Measurements from ENCODE around the gene FSD1L.

DNA sequence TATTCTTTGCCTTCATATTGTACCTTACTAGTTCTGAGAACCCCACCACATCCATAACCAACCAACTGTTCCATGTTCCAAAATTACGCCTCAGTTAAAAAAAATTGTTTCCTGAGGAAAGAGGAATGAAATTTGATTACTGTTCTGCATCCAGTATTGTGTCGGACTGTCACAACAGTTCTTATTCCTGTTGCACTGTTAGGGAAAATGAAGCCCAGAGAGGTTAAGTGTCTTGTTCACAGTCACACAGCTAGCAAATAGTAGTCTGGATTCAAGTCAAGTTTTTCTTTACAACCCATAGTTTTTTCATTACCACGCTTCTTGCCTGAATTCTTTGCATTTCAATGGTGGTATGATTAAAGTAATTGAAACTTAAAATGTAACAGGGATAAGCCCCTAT, 4.4 kb downstream of the FSD1L start:
- TF ChIP-seq, protein P1, sequence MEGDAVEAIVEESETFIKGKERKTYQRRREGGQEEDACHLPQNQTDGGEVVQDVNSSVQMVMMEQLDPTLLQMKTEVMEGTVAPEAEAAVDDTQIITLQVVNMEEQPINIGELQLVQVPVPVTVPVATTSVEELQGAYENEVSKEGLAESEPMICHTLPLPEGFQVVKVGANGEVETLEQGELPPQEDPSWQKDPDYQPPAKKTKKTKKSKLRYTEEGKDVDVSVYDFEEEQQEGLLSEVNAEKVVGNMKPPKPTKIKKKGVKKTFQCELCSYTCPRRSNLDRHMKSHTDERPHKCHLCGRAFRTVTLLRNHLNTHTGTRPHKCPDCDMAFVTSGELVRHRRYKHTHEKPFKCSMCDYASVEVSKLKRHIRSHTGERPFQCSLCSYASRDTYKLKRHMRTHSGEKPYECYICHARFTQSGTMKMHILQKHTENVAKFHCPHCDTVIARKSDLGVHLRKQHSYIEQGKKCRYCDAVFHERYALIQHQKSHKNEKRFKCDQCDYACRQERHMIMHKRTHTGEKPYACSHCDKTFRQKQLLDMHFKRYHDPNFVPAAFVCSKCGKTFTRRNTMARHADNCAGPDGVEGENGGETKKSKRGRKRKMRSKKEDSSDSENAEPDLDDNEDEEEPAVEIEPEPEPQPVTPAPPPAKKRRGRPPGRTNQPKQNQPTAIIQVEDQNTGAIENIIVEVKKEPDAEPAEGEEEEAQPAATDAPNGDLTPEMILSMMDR (IDR thresholded peaks at IDR 0.05) = no peak
- TF ChIP-seq POLR2A (IDR thresholded peaks at IDR 0.05) = no peak

Measured in esophagus squamous epithelium (tissue), 4 donors.